ENCODE measurements around the gene MCMBP.
A peak's percentile ranks its signal among the peaks of the same experiment; 100 is the strongest.

MCMBP gene

DNA sequence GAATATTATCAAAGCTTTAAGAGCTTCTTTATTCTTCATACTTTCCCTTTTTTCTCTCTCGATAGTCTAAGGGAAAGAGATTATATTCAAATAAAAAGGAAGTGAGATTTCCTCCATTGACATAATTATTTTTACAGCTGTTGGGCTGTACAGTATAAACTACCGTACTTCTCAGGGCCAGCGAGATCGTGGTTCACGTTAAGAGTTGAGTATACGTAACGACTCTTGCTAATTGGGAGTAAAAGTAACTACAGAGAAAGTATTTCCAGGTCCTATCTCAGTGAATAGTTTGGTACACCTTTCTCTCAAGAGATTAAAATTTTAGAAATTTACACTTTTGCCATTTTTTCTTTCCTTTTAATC, 89.0 kb downstream of the MCMBP start:
- DNase-seq (ENCODE audit: low spot score) = peak; percentile 19

DNA sequence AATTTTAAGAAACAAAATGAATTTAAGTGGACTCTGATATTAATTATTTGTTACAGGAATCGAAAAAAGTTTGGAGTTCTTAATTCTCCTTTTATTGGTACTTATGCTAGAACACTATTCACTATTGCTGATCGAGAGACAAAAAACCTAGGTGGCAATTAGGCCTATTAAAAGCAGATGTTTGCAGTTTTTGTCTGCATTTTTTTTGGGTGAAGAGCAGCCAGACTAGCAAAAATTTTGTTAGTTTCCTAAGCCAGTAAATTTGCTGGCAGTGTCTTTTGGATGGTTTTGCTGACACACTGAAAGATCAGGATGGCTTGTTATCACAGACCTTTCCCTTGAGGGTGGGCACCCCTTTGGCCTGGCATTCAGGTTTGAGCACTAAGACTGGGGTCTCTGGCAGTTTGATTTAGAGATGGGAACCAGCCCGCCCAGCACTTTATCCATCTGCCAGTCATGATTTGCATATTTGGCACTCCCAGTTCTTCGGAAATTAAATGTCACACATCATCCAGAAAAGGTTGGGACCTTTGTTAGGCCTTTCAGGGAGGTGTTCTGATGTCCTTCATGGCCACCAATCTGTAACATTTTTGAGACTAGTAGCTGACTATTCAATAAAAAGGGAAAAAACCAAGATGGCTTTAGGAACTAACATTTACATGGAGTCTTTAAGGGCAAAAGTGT, 89.5 kb downstream of the MCMBP start:
- DNase-seq (ENCODE audit: low spot score) = no peak

DNA sequence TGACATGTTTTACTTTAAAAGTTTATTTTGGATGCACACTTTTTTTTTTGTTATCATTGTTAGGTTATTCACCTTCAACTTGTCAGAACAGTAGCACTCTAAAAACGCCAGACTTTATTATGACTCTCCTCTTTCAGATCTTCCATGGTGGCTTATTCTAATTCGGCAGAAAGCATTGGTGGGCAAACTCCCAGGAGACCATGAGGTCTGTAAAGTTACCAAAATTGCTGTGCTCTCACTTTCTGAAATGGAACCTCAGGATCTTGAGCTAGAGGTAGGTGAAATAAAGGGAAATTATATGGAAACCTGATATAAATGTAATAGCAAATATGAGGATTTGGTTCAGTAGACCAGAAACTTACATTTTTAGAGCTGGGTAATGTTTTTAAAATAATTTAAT, 91.1 kb downstream of the MCMBP start:
- DNase-seq (ENCODE audit: low spot score) = no peak

DNA sequence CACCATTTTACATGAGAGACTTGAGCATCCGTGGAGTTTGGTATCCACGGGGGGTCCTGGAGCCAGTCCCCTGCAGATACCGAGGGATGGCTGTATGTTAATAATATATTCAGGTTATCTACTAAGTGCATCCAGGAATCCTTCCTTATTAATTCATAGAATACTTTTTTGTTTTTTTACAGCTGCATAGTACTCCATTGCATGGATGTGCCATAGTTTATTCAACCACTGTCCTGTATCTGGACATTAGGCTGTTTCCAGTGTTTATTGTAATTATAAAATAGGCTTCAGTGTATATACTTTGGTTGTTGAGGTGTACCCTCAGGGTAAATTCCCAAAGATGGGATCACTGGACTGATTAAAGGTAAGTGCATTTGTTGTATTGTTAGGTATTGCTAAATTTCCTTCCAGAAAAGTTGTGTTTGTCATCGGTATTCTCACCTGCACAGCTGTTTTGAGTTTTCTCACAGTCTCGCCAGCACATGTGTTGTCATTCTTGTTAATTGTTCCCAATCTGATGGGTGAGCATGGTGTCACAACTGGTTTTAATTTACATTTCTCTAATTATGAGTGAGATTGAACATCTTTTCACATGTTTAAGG, 91.7 kb downstream of the MCMBP start:
- no peak for DNase-seq (ENCODE audit: low spot score)

Data from NAMALWA (cell line).